HG03520 (cell line): Measurements from ENCODE around the gene MVB12B.

ENCODE experiments used
- ATAC-seq: cut with Tn5 transposase; IDR thresholded peaks from one replicate; pipeline ENCODE4 v1.9.1; 2021; ENCODE audit warnings: mild to moderate bottlenecking, moderate library complexity; ENCODE audit not compliant: unreplicated experiment

Gene MVB12B

GRCh38 chr9:126329476-126330275, 3.0 kb downstream of the MVB12B start:
- no peak for ATAC-seq

DNA sequence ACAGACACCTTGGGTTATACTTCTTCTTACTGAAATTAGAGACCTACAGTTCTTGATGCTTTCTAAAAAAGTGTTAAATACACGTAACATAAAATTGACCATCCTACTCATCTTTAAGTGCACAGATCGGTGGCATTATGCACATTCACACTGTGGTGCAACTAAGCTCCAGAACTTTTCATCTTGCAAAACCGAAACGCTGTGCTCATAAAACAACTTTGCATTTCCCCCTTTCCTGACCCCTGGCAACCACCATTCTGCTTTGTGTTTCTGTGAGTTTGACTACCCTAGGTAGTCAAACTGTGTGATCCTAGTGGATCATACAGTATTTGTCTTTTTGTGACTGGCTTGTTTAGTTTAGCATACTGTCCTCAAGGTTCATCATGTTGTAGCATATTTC, 3.9 kb downstream of the MVB12B start:
- ATAC-seq: no peak

GRCh38 chr9:126331964-126332748, 5.5 kb downstream of the MVB12B start:
- ATAC-seq: no peak

DNA sequence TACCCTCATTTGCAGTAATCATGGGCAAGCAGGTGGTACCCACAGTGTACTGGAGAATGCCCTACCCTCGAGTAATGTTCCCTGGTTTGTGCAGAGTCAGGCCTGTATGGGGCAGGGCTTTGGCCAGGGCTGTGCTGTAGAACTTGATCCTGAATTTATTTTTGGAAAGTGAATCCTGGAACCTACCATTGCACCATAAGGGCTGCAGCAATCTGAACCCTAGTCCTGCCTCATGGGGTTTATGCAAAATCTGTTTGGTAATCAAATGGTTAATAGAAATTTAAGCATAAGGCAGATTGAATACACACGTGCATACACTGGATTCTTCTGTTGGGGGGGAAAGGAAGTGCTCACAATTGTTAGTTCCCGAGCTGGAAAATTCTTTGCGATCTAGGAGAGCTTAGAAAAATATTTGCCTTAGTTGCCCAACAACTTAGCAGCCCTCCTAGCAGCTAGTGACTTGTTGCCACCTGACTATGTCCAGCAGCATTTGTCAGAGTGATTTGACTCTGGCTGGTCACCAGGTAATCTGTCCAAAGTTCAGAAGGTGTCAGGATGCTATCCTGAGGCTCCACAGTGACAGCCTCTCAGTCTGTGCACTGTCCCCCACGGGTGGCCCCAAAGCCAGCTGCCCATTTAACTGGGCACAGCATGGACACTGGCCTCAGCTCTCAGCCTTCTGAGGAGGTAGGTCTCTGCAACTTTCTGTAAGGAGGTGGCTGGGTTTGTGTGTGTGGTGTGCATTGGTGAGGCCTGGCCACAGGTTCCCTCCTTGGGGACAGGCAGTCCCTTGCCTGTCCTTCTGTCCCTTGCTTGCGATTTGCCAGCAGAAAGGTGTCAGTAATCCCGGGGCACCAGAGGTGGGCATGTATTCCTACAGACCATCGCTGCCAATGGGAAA, 8.3 kb downstream of the MVB12B start:
- ATAC-seq: no peak

DNA sequence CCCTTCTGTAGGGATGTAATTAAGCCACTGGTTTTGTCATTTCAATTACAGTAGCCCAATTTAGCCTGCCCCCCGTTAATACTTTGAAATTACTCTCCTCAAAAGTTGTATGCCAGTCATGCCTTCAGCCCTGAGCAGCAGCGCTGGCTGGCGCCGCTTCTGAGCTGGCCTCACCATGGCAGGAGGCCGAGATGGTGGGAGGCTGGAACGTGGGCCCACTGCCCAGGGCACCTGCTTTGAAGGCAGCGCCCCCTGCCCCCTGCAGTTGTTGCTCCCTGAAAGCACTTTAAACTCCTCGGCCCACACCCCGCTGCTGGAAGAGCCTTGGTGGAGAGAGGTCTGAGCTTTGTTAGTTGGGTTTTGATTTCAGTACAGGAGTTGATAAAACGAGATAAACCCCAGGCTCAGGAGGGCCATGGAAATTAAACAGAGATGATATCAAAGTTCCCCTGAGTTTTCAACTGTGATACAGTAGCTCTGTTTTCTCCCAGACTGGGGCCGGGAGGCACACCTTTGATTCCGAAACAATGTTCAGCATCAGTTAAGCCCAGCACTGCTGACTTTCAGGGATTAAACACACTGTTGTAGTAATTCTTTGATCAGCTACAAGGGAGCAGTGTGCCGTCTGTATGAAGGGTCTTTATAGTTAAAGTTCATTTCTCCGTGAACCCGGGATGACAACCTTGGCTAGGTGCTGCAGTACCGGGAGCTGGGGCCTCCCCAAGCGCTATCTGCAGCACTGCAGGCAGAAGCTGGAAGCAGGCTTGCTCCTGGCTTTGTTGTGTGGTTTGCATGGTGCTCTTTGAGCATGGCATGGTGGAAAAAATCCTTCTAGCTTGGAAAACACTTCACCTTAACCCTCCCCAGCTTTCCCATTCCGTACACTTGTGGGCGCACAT, 9.5 kb downstream of the MVB12B start:
- ATAC-seq: no peak

GRCh38 chr9:126336736-126337325, 10.2 kb downstream of the MVB12B start:
- no peak for ATAC-seq

GRCh38 chr9:126337729-126338372, 11.2 kb downstream of the MVB12B start:
- no peak for ATAC-seq

- ATAC-seq: no peak
These were observed 12.3 kb downstream of the MVB12B start for GRCh38 chr9:126338945-126339344.

DNA sequence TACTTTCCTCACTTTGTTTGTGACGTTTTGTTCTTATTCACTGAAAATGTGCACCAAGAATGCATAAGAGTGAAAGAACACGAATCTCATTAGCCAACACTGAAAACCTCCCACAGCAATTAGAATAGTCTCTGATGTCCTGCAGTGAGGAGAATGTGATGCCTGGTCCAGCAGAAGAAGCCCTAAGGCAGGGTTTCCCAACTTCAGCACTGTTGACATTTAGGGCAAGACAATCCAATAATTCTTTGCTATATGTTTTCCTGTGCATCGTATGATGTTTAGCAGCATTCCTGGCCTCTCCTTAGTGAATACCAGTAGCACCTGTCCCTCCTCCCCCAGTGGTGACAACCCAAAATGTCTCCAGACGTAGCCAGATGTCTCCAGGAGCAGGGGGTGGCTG, 14.8 kb downstream of the MVB12B start:
- ATAC-seq: no peak

DNA sequence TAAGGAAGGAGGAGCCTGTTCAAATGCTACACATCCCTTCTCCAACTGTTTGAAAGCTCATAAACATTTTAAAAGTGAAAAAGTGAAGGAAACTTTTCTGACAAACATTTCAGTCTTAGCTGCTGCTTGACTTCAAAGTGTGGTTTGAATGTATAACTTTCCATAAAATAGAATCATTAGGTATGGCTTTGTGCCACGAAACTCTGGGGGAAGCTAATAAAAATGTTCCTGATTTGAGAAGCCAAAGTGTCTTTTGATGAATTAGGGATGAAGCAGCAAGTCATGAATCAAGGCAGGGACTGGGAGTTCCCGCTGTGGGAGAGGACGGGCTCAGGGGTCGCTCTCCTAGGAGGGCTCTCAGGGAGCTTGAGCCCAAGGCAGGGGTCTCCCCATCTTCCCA, 15.3 kb downstream of the MVB12B start:
- no peak for ATAC-seq

DNA sequence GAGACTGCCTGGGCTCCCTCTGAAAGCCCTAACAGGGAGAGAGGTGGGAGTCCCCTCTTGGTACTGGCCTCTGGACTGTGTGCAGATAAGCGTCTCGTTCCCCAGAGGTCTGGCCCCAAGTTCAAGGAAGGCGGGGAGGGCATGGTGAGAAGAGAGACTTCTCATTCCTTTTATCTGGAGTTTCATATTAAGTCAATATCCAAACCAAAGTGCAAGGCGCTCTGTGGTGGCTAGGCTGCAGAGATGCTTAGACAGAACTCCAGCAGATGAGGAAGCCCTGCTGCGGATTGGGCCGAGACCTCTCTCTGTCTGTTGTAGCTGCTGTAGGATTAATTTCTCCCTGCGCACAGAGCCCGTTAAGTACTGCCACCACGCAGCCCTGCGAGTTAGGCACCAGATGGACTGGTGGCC, 16.0 kb downstream of the MVB12B start:
- no peak for ATAC-seq

DNA sequence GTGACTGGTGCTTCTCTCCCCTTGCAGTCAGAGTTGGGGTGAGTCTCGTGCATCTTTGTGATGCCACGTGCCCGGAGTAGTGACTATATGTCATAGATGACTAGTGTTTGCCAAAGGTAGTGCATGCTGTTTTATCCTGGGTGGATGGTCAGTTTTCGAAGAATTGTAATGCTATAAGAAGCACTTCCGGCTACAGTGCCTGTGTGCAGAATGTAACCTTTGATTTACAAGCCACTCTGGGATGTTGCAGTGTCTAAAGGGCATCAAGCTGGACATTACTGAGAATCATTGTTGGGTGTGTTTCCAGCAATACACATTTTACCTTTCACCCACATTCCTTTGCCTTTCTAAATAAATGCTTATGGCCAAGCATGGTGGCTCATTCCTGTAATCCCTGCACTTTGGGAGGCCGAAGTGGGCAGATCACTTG, 16.7 kb downstream of the MVB12B start:
- no peak for ATAC-seq

DNA sequence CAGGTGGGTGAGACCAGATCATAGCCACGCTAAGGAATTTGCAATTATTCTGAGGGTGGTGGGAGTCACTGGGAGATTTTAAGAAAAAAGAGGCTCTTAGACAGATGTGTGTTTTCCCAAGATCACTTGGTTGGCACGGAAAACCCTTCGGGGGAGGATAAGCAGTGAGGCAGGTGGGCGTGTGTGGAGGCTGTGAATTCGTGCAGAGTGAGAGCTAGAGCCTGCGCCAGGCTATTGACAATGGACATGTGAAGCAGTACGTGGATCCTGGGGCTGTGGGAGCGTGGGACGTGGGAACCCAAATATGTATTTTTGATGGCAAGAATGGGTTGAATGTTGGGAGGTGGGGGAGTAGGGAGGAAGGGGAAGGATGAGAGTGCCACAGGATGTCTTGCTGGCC, 19.4 kb downstream of the MVB12B start:
- no peak for ATAC-seq

GRCh38 chr9:126347093-126347492, 20.5 kb downstream of the MVB12B start:
- ATAC-seq: no peak

DNA sequence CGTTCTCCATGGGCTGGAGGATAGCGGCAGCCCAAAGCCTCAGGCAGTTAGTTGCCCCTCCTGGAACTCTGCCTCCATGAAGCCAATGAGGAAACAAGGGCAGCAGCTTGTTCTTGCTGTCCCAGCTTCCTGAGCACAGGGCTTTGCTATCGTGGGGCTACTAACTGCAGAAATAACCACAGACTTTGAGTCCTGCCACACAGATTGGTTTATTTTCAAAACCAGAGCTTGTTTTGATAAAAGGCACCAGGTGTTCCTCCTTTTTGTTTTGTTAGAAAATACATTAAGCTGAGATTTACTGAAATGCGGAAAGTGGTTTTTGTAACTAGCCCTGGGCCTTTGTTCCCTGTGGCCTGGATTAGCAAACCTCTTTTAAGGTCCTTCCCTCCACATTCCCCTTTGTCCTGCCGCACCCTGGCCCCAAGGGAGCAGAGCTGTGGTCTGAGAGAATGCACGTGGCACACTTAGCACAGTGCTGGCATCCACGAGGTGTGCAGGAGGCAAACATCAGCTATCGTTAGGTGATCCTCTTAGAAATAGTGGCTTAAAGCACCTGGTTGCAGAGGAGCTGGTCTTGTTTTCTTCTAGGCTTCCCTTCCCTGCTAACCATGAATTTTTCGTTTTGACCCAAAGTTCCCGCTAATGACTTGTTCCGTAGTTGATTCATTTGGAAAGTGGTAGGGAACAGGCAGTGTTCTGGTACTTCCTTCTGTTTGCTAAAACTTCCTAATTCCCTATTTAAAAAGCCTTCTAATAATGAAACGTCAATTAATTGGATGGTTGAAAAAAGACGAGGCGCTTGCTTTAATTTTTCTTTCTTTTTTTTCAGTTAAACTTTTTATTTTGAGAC, 21.5 kb downstream of the MVB12B start:
- ATAC-seq: no peak

- no peak for ATAC-seq
These were observed 22.4 kb downstream of the MVB12B start for GRCh38 chr9:126348911-126349550.

DNA sequence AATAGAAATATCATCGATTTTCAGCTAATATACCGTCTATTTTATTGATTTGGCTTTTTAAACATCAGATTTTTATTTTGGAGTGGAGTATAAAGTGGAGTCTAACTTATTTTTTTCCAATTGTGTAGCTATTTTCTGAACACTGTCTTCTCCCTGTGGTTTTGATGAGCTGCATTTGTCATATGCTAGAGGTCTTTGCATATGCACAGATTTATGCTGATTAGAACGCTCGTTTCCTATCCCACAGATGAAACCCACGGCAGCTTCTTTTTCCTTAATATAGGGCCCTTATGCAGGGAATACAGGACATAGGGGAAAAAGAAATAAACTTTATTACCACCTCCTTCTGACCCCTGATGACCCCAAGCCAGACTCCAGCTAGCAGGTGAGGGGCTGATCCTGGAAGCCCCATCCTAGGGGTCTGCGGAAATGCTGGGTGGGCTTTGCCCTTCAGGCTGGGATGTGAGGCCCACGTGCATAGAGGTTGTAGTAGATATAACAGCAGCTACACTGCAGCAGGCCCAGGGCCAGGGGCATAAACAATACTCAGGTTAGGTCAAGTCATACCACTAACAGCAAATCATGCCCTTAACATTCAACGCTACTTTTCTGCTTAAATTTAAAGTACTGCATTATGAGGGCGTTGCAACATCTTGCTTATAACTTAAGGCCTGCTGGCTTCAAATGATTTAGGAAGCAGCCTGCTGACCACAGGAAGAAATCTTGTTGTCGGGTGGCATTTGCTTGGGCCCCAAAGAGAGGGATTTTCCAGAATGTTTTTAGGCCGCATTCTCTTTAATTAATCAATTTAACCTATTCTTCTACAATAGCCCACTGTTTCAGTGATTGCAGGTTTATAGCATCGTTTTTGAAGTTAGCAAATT, 28.5 kb downstream of the MVB12B start:
- ATAC-seq: no peak
